ENCODE measurements around the gene BTBD16.

- TF ChIP-seq CTCF (IDR thresholded peaks at IDR 0.05) (no peak), POLR2A (IDR thresholded peaks at IDR 0.05) (no peak)
Observed at GRCh38 chr10:122326385-122326784, 55.3 kb downstream of the BTBD16 start.
